Cardiac fibroblast (primary cell): Measurements from ENCODE around the gene FAM184A.
A peak's percentile ranks its signal among the peaks of the same experiment; 100 is the strongest.
"Not testable (repeated sequence)": the region's sequence is repeated elsewhere in the genome, so short reads cannot be mapped to it uniquely, and the experiment has no call there.

Experiments used
- DNase-seq, 2 donors: peaks; one replicate each; pipeline versions ENCODE4 v3.0.0 to v3.0.0-alpha.2; 2010; ENCODE audit warnings: low read depth in 2 of 2
- H3K4me3 ChIP-seq, 2 donors: replicated peaks in 1 of 2; 1 replicate in 1 of 2; 2 replicates in 1 of 2; pipeline ENCODE4 v1.5.1; 2011; ENCODE audit warnings: low read depth in 2 of 2, low read length in 2 of 2, mild to moderate bottlenecking in 2 of 2, moderate library complexity in 1 of 2
- TF ChIP-seq, protein P1 (sequence below): IDR thresholded peaks from one replicate; pipeline ENCODE4 v1.5.1; 2011; ENCODE audit warnings: low read depth, mild to moderate bottlenecking, low read length, inconsistent platforms

Gene FAM184A

DNA sequence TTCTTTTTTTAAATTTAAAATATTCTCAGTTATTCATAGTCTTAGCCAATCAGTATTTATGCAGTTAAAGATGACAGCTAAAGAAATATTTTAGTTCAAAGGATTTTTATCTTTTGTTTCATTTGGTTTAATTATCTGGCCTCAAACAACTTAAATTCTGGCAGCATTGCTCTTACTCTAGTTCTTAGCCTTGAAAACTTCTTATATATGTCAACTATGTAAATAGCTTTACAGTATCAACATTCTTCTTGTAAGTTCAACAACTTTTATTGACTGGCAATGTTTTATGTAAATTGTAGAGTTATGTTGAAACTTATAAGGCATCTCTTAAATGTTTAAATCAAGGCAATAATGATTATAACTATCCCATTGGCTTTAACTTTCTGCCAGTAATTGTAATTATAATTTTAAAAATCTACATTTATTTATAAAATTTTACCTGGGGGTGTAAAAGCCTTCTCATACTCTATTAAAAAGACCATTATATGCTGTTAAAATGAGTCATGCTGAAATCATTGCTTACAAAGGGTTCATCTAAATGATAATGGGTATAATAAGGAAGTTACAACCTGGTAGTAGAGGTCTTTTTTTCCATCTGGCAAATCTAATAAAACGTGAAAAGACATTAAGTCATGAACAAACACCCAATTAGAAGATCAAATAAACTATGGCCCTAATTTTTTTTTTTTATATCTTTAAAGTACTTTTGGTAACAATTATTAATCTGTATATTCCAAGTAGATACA is 45.8 kb upstream of the FAM184A start:
- TF ChIP-seq, protein P1, sequence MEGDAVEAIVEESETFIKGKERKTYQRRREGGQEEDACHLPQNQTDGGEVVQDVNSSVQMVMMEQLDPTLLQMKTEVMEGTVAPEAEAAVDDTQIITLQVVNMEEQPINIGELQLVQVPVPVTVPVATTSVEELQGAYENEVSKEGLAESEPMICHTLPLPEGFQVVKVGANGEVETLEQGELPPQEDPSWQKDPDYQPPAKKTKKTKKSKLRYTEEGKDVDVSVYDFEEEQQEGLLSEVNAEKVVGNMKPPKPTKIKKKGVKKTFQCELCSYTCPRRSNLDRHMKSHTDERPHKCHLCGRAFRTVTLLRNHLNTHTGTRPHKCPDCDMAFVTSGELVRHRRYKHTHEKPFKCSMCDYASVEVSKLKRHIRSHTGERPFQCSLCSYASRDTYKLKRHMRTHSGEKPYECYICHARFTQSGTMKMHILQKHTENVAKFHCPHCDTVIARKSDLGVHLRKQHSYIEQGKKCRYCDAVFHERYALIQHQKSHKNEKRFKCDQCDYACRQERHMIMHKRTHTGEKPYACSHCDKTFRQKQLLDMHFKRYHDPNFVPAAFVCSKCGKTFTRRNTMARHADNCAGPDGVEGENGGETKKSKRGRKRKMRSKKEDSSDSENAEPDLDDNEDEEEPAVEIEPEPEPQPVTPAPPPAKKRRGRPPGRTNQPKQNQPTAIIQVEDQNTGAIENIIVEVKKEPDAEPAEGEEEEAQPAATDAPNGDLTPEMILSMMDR, result no peak
- DNase-seq, result no peak
- H3K4me3 ChIP-seq, result no peak overlapping the region

DNA sequence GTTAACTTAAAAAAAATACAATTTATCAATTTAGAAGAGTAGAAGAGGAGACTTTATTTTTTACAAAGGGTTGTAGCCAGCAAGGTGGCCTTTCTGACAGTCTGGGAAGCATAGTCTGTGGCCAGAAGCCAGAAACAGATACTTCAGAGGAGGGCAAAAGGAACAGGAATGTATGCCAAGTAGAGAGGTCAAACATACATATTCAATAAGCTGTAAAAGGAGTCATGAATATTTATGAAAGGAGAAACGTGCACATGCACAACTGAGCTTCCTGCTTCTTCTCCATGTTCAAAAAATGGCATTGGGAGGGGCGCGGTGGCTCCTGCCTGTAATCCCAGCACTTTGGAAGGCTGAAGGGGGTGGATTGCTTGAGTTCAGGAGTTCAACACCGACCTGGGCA is 43.9 kb upstream of the FAM184A start:
- H3K4me3 ChIP-seq, result no peak overlapping the region
- DNase-seq, result no peak
- TF ChIP-seq, protein P1, result no peak

DNA sequence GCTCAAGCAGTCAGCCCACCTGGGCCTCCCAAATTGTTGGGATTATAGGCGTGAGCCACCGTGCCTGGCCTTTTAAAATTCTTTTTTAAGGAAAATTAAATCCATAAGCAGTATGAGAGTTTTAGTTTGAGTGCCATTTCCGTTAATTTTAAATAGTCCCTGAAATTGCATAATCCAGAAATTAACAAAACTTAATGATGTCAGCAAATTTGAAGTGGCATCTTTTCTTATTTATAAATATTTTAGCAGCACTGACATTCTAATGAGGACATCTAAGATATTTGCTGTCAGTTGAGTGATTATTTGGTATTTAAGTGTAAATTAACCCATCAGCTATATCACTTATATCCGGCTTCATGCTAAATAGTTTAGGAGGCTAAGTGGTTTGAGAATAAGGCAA is 42.9 kb upstream of the FAM184A start:
- no peak for DNase-seq
- TF ChIP-seq, protein P1, result no peak

DNA sequence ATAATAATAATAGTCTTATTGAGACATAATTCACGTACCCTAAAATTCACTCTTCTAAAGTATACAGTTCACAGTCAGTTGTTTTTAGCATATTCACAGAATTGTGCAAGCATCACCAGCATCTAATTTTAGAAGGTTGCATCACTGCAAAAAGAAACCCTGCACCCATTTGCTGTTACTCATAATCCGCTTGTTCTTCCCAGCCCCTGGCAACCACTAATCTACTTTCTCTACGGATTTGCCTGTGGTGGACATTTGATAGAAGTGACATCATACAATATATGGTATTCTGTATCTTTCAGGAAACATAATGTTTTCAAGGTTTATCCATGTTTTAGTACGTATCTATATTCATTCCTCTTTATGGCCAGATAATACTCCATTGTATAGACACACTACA is 41.5 kb upstream of the FAM184A start:
- peak; percentile 87 to 88 for DNase-seq
- no peak overlapping the region for H3K4me3 ChIP-seq
- TF ChIP-seq, protein P1, result no peak

More for the DNA sequence above, 42.9 kb upstream of the FAM184A start:
- no peak overlapping the region for H3K4me3 ChIP-seq

DNA sequence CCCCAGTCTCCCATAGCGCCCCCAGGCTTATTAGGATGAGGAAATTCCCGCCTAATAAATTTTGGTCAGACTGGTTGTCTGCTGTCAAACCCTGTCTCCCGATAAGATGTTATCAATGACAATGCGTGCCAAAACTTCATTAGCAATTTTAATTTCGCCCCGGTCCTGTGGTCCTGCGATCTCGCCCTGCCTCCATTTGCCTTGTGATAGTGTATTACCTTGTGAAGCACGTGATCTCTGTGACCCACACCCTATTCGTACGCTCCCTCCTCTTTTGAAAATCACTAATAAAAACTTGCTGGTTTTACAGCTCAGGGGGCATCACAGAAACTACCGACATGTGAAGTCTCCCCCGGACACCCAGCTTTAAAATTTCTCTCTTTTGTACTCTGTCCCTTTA is 40.6 kb upstream of the FAM184A start:
- not testable (repeated sequence) for DNase-seq, H3K4me3 ChIP-seq

DNA sequence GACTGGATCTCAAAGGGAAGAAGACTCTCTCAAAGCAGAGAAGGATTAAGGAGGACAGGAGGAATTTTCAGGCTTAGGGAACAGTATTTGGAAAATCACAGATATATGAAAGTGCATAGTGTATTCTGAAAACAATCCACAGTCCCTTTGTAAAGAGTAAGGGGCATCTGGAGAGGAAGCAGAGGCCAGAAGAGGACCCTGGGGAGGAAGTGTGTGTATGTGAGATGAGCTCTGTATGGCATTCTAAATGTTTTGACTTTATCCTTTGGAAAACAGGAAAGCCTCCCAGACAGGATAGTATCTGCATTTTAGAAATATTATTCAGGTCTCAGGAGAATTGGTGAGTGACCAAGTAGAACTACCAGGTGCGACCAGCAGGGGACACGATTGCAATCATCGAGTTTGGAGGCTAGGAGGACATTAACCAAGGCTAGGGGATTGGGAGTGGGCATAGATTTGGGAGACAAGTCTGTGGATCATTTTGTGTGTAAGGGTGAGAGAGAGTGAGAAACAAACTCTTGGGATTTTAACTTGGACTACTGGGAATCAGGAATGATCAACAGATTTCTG is 38.3 kb upstream of the FAM184A start:
- H3K4me3 ChIP-seq, result no peak overlapping the region
- TF ChIP-seq, protein P1, result peak; percentile 22
- no peak for DNase-seq

DNA sequence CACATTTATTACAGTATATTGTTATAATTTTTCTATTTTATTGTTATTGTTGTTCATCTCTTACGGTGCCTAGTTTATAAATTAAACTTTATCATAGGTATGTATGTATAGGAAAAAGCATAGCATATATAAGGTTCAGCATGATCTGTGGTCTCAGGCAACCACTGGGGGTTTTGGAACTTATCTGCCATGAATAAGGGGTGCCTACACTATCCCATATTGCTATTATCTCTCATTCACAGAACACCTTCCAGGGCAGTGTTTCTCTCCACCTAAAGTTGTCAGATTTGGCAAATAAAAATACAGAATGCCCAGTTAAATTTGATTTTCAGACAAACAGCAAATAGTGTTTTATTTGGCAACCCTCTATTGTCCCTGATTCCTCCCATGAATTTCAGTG is 35.5 kb upstream of the FAM184A start:
- TF ChIP-seq, protein P1, result no peak
- H3K4me3 ChIP-seq, result no peak overlapping the region
- no peak for DNase-seq
